ENCODE results near the gene GLYATL3. TPM values are rescaled to one million over a fixed set of nuclear protein-coding genes. Genes with fewer than 3 reads are reported as not detected.

GLYATL3 gene
- total and polyA plus RNA-seq, 10 of the 15 experiments (the other 5 are each of a cell fraction or from before 2014, with no cell fraction given): not detected

GRCh38 chr6:49541936-49542335 is 42.2 kb downstream of the GLYATL3 start:
- no peak overlapping the region for H3K4me2 ChIP-seq (ENCODE audit: control insufficient read depth, insufficient read depth)
- in situ Hi-C loops (cut with MboI) (no loop called here), intact Hi-C loops (cut with micrococcal nuclease; ENCODE audit: unreplicated experiment) (no loop called here)
- SMC1A ChIA-PET (ENCODE audit: uncharacterized antibody, unreplicated experiment): interaction anchor here (1.1 to 1.6 kb wide), 3 partner anchors 9 to 23 kb away, joined by 3 to 7 read pairs (median 4); no protein-coding TSS in a partner anchor
- H4K20me1 ChIP-seq (ENCODE audit: control insufficient read depth, insufficient read depth): no peaks in the 10 kb centered on the region
- H3K4me1 ChIP-seq (ENCODE audit: control insufficient read depth, insufficient read depth, low read length): no peaks in the 10 kb centered on the region
- 0% methylated on average over 3 of the region's 3 CpGs for WGBS (ENCODE audit: insufficient coverage, insufficient replicate concordance, low lambda C conversion rate, missing lambda C conversion rate)
- ATAC-seq (no peak), FAIRE-seq (no peak), DNase-seq (ENCODE audit: low read depth, low spot score) (no peak)
- H3K9me3 ChIP-seq (replicated peaks; ENCODE audit: control insufficient read depth, insufficient read depth, low read length): no peaks in the 10 kb centered on the region
- TF ChIP-seq ZNF217 (IDR thresholded peaks at IDR 0.05) (no peak), JUND (IDR thresholded peaks at IDR 0.05; ENCODE audit: low read depth, low read length) (no peak), BACH1 (IDR thresholded peaks at IDR 0.05; ENCODE audit: borderline replicate concordance) (no peak), POU2F2 (IDR thresholded peaks at IDR 0.05; ENCODE audit: borderline replicate concordance, low read depth, low read length) (no peak), TAF1 (IDR thresholded peaks at IDR 0.05; ENCODE audit: borderline replicate concordance, low read depth, low read length) (no peak), EGR1 (IDR thresholded peaks at IDR 0.05; ENCODE audit: borderline replicate concordance in 1 of 2, low read depth in 2 of 2, low read length in 2 of 2) (no peak), RB1 (IDR thresholded peaks at IDR 0.05; ENCODE audit: borderline replicate concordance) (no peak), RELB (IDR thresholded peaks at IDR 0.05; ENCODE audit: low read depth) (no peak), NR2C2 (IDR thresholded peaks at IDR 0.05; ENCODE audit: borderline replicate concordance, control insufficient read depth, insufficient read length, low read depth) (no peak), NFYB (IDR thresholded peaks at IDR 0.05; ENCODE audit: insufficient read depth, low read depth, low read length) (no peak), SUZ12 (IDR thresholded peaks at IDR 0.05; ENCODE audit: unreplicated experiment) (no peak), CBFB (IDR thresholded peaks at IDR 0.05; ENCODE audit: low read depth) (no peak), HDAC2 (IDR thresholded peaks at IDR 0.05) (no peak), JUNB (IDR thresholded peaks at IDR 0.05) (no peak), ZSCAN29 (IDR thresholded peaks at IDR 0.05) (no peak), E2F4 (IDR thresholded peaks at IDR 0.05; ENCODE audit: low read depth, low read length) (no peak), BCLAF1 (IDR thresholded peaks at IDR 0.05) (no peak)
- CTCF ChIA-PET: interaction anchor here (0.7 to 3.9 kb wide), 4 partner anchors 9 to 190 kb away, joined by 3 to 17 read pairs (median 3); no protein-coding TSS in a partner anchor
- H3K27me3 ChIP-seq (replicated peaks in 1 of 2; ENCODE audit: control insufficient read depth in 2 of 2, insufficient read depth in 2 of 2, low read length in 1 of 2): no peaks in the 10 kb centered on the region
- no peak overlapping the region for H3K9ac ChIP-seq (ENCODE audit: control insufficient read depth, insufficient read depth, low read length)
- H3K4me3 ChIP-seq: no peak overlapping the region
- POLR2A ChIA-PET: no interaction called here
- RAD21 ChIA-PET (ENCODE audit: unreplicated experiment): no interaction called here
- no TSS peak for BruUV-seq (replicated peaks)
- H3K27ac ChIP-seq (ENCODE audit: control insufficient read depth, insufficient read depth): no peak overlapping the region
- no peaks in the 10 kb centered on the region for H3K36me3 ChIP-seq (ENCODE audit: control insufficient read depth in 2 of 2, insufficient read depth in 2 of 2, low read length in 1 of 2)
- H3K79me2 ChIP-seq (ENCODE audit: control insufficient read depth, insufficient read depth, low read length): no peaks in the 10 kb centered on the region
- H2AFZ ChIP-seq (ENCODE audit: control insufficient read depth, low read depth, low read length): no peak overlapping the region
